ENCODE data around the gene C20orf141. TPM values are rescaled to one million over a fixed set of nuclear protein-coding genes. Genes with fewer than 3 reads are reported as not detected.
"Not testable (repeated sequence)": the region's sequence is repeated elsewhere in the genome, so short reads cannot be mapped to it uniquely, and the experiment has no call there.

C20orf141 gene, protein sequence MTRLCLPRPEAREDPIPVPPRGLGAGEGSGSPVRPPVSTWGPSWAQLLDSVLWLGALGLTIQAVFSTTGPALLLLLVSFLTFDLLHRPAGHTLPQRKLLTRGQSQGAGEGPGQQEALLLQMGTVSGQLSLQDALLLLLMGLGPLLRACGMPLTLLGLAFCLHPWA
- total RNA-seq, result 1.1 TPM in 1 of 2 replicates, not detected in the other

DNA sequence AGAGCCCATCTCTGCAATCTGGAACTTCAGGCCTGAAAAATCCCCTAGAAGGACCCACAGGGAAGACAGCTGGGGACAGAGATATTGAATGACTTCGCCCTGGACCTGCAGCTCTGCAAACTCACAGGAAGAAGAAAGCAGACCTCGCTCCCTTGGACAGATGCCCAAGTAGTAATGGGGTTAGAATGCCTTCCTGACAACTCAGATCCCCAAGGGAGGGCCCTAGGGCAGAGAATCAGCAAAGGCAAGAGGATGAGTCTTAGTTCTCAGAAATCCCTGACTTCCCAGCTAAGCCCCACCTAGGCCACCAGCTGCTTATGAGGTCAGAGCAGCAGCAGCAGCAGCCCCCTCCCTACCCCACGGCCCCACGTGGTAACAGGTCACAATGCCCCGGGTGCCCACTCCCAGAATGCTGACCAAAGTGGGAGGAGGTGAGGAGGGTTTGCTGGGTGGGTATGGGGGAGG lies at the start of gene C20orf141:
Gene C20orf141, plus strand, starts transcription at position 401 of the 465 bp plus-strand sequence. CDS start 198 bp downstream, outside the sequence.
- TF ChIP-seq, protein P1, sequence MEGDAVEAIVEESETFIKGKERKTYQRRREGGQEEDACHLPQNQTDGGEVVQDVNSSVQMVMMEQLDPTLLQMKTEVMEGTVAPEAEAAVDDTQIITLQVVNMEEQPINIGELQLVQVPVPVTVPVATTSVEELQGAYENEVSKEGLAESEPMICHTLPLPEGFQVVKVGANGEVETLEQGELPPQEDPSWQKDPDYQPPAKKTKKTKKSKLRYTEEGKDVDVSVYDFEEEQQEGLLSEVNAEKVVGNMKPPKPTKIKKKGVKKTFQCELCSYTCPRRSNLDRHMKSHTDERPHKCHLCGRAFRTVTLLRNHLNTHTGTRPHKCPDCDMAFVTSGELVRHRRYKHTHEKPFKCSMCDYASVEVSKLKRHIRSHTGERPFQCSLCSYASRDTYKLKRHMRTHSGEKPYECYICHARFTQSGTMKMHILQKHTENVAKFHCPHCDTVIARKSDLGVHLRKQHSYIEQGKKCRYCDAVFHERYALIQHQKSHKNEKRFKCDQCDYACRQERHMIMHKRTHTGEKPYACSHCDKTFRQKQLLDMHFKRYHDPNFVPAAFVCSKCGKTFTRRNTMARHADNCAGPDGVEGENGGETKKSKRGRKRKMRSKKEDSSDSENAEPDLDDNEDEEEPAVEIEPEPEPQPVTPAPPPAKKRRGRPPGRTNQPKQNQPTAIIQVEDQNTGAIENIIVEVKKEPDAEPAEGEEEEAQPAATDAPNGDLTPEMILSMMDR (conservative IDR thresholded peaks at IDR 0.05; ENCODE audit: low read depth, low read length), result no peak
- DNase-seq (ENCODE audit: low read depth), result peak; percentile 83

DNA sequence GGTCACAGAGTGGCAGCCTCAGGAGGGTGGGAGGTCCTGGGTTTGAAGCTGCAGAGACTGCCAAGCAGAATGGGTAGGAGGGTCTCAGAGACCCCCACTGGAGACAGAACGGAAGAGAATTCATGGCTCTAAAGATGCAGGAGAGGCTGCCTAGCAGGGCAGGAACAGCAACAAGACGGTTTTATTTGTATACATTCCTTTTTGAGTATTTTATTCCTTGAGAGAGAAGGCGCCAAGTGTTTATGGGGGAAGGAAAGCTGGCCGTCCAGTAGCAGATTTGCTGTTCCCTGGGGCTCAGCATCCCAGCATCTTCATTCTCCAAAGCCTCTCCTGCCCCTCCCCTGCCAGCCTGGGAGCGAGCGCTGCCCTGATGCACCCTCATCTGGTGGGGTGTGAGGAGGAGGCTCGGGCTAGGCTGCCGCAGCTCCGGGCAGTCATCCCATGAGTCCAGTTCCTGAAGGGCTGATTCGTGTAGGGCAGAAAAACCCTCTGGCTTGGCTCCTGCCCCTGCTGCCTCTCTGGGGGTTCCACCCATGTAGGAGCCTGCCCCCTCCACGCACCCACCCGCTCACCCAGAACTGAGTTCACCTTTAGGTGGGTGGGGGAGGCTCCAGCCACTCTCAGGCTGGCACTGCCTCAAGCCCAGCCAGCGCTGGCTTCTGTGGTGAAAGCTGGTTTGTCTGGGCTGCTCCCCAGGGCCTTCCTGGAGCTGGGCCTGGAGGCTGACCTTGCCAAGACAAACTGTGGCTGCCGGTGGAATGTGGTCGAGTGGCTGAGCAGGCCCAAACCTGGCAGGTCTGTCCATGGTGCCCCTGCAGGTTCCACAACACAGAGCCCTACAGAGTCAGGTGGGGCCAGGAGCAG lies 46.8 kb upstream of the C20orf141 start:
- TF ChIP-seq, protein P1 (conservative IDR thresholded peaks at IDR 0.05; ENCODE audit: low read depth, low read length), result no peak
- no peak for DNase-seq (ENCODE audit: low read depth)
- H3K4me3 ChIP-seq (ENCODE audit: low read depth, low read length), result no peak overlapping the region

More for the DNA sequence above, at the start of gene C20orf141:
- H3K4me3 ChIP-seq (ENCODE audit: low read depth, low read length), result no peak within 1 kb of the TSS

DNA sequence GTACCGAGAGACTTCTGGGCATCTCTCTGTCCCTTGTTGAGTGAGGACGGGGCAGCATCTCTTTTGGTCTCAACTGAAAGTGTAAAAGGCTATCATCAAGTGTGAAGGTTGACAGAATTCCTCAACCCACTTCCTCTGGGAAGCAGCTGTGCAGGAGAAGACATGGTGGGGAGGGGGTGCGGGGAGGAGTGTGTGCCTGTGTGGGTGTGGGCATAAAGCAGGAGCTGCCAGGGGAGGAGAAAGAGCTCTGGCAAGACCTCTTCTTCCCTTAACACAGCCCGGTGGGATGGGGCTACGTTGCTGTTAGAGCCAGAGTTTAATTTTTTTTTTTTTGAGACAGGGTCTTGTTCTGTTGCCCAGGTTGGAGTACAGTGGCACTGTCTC lies 46.2 kb upstream of the C20orf141 start:
- TF ChIP-seq, protein P1 (conservative IDR thresholded peaks at IDR 0.05; ENCODE audit: low read depth, low read length), result no peak
- no peak overlapping the region for H3K4me3 ChIP-seq (ENCODE audit: low read depth, low read length)
- no peak for DNase-seq (ENCODE audit: low read depth)

DNA sequence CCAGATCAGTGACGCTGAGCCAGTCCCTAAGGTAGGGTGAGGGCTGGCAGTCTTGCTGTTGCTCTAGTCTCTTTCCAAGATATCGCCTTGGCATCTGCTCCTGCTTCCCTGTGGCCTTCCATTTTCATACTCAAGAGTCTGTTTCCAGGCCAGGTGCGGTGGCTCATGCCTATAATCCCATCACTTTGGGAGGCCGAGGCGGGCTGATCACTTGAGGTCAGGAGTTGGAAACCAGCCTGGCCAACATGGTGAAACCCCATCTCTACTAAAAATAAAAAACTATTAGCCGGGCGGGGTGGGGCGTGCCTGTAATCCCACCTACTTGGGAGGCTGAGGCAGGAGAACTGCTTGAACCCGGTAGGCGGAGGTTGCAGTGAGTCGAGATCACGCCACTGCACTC lies 44.7 kb upstream of the C20orf141 start:
- not testable (repeated sequence) for DNase-seq (ENCODE audit: low read depth); H3K4me3 ChIP-seq (ENCODE audit: low read depth, low read length)

DNA sequence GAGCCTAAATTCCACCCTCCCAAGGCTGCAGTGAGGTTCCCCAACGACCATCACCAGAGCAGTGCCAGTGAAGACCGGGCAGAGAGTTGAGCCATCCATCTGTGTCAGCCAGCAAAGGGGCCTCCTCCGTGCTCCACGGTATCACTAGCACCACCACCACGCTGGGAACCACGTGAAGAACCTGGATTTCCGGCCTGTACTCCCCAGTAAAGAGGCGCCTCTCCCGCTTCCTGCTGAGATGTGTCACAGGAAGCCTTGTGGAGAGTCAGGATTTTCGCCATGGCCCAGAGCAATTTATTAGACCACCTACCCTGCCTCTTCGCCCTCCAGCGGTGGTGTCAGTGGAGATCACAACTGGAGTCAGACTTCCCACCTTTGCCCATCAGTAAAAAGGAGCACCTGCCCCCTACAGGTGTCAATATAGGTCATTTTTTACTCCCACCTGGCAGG lies 43.1 kb upstream of the C20orf141 start:
- H3K4me3 ChIP-seq (ENCODE audit: low read depth, low read length), result no peak overlapping the region
- TF ChIP-seq, protein P1 (conservative IDR thresholded peaks at IDR 0.05; ENCODE audit: low read depth, low read length), result no peak
- DNase-seq (ENCODE audit: low read depth), result no peak

DNA sequence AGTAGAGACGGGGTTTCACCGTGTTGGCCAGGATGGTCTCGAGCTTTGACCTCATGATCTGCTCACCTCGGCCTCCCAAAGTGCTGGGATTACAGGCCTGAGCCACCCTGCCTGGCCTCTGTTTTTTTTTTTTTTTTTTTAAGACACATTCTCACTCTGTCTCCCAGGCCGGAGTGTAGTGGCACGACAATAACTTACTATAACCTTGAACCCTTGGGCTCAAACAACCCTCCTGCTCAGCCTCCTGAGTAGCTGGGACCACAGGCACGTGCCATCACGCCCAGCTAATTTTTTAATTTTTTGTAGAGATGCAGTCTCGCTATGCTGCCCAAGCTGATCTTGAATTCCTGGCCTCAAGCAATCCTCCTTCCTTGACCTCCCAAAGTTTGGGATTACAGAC lies 41.0 kb upstream of the C20orf141 start:
- no peak for DNase-seq (ENCODE audit: low read depth)
- H3K4me3 ChIP-seq (ENCODE audit: low read depth, low read length), result no peak overlapping the region
- TF ChIP-seq, protein P1 (conservative IDR thresholded peaks at IDR 0.05; ENCODE audit: low read depth, low read length), result no peak

DNA sequence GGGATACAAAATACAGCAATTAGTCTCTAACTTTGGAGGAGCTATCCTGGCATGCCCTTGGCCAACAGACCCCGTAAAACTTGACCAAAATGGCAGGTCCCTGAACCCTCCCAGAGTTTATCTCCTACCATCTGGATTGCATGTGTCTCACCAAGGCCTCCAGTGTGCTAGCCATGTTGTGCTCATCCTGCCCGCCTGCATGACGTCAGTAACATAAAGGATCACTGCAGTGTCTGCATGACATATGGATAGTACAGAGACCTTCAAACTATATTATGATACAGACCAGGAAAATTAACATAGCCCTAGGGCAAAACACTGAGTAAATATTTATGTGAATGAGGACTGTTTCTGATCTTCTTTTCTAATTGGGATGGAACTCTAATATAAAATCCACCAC lies 39.6 kb upstream of the C20orf141 start:
- no peak for DNase-seq (ENCODE audit: low read depth)
- TF ChIP-seq, protein P1 (conservative IDR thresholded peaks at IDR 0.05; ENCODE audit: low read depth, low read length), result no peak
- no peak overlapping the region for H3K4me3 ChIP-seq (ENCODE audit: low read depth, low read length)
